PC-3 (cell line): Measurements from ENCODE around the gene MKI67. TPM values are rescaled to one million over a fixed set of nuclear protein-coding genes. Genes with fewer than 3 reads are reported as not detected.

ENCODE experiments used
- ATAC-seq: fragments of 200-7000 bp; cut with Tn5 transposase; 2 replicates; pipeline ENCODE4 v1.9.1; 2020; ENCODE audit warnings: mild to moderate bottlenecking, moderate library complexity
- BruUV-seq: library from RNA; stranded (reverse); fragments of 400-500 nt; replicated peaks from 2 replicates; lab custom pipeline; 2021; lab: Mats Ljungman, UMichigan
- CTCF ChIA-PET: fragments of 300-600 bp; sonication (Branson Sonifier 250); formaldehyde crosslinking; loops from one replicate; lab custom pipeline; 2022; ENCODE audit warnings: antibody characterized with exemption; lab: Charles Lee
- POLR2A ChIA-PET: fragments of 300-600 bp; sonication (Branson Sonifier 250); formaldehyde crosslinking; loops from one replicate; lab custom pipeline; 2022; ENCODE audit warnings: antibody characterized with exemption; ENCODE audit not compliant: unreplicated experiment; lab: Charles Lee
- DNase-seq: peaks from one replicate; pipeline ENCODE4 v3.0.0-alpha.2; 2015
- H2AFZ ChIP-seq: fragments of 300-600 bp; sonication (generic); 2 replicates; pipeline ENCODE4 v1.6.0; 2016; ENCODE audit warnings: antibody characterized with exemption, low read length
- H3F3A ChIP-seq: fragments of 300-600 bp; sonication (generic); one replicate; pipeline ENCODE4 v1.6.0; 2017; ENCODE audit warnings: antibody characterized with exemption, low read length, control low read depth, mild to moderate bottlenecking; ENCODE audit not compliant: unreplicated experiment
- H3K27ac ChIP-seq: fragments of 300-600 bp; sonication (generic); 2 replicates; pipeline ENCODE4 v1.5.1; 2016; ENCODE audit warnings: mild to moderate bottlenecking, low read length
- H3K27me3 ChIP-seq: fragments of 300-600 bp; sonication (generic); 2 replicates; pipeline ENCODE4 v1.6.1; 2016; ENCODE audit warnings: low read length, mixed read lengths
- H3K36me3 ChIP-seq: fragments of 300-600 bp; sonication (generic); 2 replicates; pipeline ENCODE4 v1.6.1; 2016; ENCODE audit warnings: low read depth, mixed run types, low read length, mixed read lengths
- H3K4me1 ChIP-seq: fragments of 300-600 bp; sonication (generic); 2 replicates; pipeline ENCODE4 v1.5.1; 2016; ENCODE audit warnings: low read length; ENCODE audit not compliant: insufficient read depth
- H3K4me2 ChIP-seq: fragments of 300-600 bp; sonication (generic); 2 replicates; pipeline ENCODE4 v1.6.0; 2016; ENCODE audit warnings: low read length
- H3K4me3 ChIP-seq: fragments of 300-600 bp; sonication (generic); 2 replicates; pipeline ENCODE4 v1.5.1; 2016; ENCODE audit warnings: mild to moderate bottlenecking, low read length, mixed read lengths
- H3K79me2 ChIP-seq: fragments of 300-600 bp; sonication (generic); 2 replicates; pipeline ENCODE4 v1.6.1; 2017; ENCODE audit warnings: low read length, mixed read lengths
- H3K9ac ChIP-seq: fragments of 300-600 bp; sonication (generic); 2 replicates; pipeline ENCODE4 v1.6.0; 2016; ENCODE audit warnings: mild to moderate bottlenecking, low read length
- H3K9me2 ChIP-seq: fragments of 300-600 bp; sonication (generic); replicated peaks from 2 replicates; pipeline ENCODE4 v1.6.1; 2016; ENCODE audit warnings: mixed run types, low read length, mixed read lengths
- H3K9me3 ChIP-seq: fragments of 300-600 bp; sonication (generic); 2 replicates; pipeline ENCODE4 v1.6.1; 2016; ENCODE audit warnings: low read length, mixed read lengths
- H4K20me1 ChIP-seq: fragments of 300-600 bp; sonication (generic); 2 replicates; pipeline ENCODE4 v1.6.1; 2016; ENCODE audit warnings: low read length, mixed read lengths
- CTCF ChIP-seq: fragments of 300-600 bp; sonication (generic); conservative IDR thresholded peaks from 2 replicates; pipeline ENCODE4 v1.5.1; 2017; ENCODE audit warnings: antibody characterized with exemption, low read depth, mild to moderate bottlenecking, low read length
- EZH2 ChIP-seq: fragments of 300-600 bp; sonication (generic); IDR thresholded peaks from one replicate; pipeline ENCODE4 v1.6.1; 2017; ENCODE audit warnings: antibody characterized with exemption, mild to moderate bottlenecking, low read length; ENCODE audit not compliant: unreplicated experiment
- EZH2phosphoT487 ChIP-seq: fragments of 300-600 bp; sonication (generic); IDR thresholded peaks from 2 replicates; pipeline ENCODE4 v1.6.1; 2018; ENCODE audit warnings: mild to moderate bottlenecking, antibody characterized with exemption, low read length, borderline replicate concordance
- intact Hi-C: fragments of 100-400 bp; cut with micrococcal nuclease; formaldehyde crosslinking; loops from 2 replicates; pipeline ENCODE4 v1.9.0; 2023
- total RNA-seq: library from RNA; depleted of rRNA; stranded (reverse); fragments of >200 nt; gene quantifications from 2 replicates; pipeline ENCODE4 v1.2.3, GENCODE V29; 2014

MKI67 gene
- total RNA-seq, 1 experiment from 2014 or later: 66.0 TPM

- BruUV-seq: no TSS peak
- POLR2A ChIA-PET: no interaction called here
Observed at GRCh38 chr10:128091636-128092210, 34.5 kb downstream of the MKI67 start.

GRCh38 chr10:128087884-128088709 is 38.1 kb downstream of the MKI67 start:
- Histone ChIP-seq H3K9ac (no peak overlapping the region), H3K79me2 (no peaks in the 10 kb centered on the region), H2AFZ (no peak overlapping the region), H3K9me2 (no peaks in the 10 kb centered on the region), H3K27me3 (no peaks in the 10 kb centered on the region), H4K20me1 (no peaks in the 10 kb centered on the region), H3K36me3 (no peaks in the 10 kb centered on the region), H3K4me2 (no peak overlapping the region), H3F3A (no peaks in the 10 kb centered on the region), H3K27ac (no peak overlapping the region), H3K9me3 (no peaks in the 10 kb centered on the region), H3K4me1 (no peaks in the 10 kb centered on the region), H3K4me3 (no peak overlapping the region)
- intact Hi-C loops: no loop called here
- TF ChIP-seq EZH2phosphoT487 (no peak), CTCF (peak; percentile 40)
- ATAC-seq (peak; percentile 55), DNase-seq (peak; percentile 29)
- BruUV-seq: no TSS peak
- CTCF ChIA-PET: no interaction called here
- POLR2A ChIA-PET: no interaction called here

More at GRCh38 chr10:128091636-128092210, 34.5 kb downstream of the MKI67 start:
- Histone ChIP-seq H3K4me3 (no peak overlapping the region), H3K9ac (no peak overlapping the region), H3K79me2 (no peaks in the 10 kb centered on the region), H3K27me3 (no peaks in the 10 kb centered on the region), H3K27ac (no peak overlapping the region), H3K36me3 (no peaks in the 10 kb centered on the region), H2AFZ (no peak overlapping the region), H3K9me2 (no peaks in the 10 kb centered on the region), H3K4me1 (no peaks in the 10 kb centered on the region), H3F3A (no peaks in the 10 kb centered on the region), H4K20me1 (peaks cover 2% of the 10 kb centered on the region; the same call in 1 of the 2 replicates), H3K9me3 (no peaks in the 10 kb centered on the region), H3K4me2 (no peak overlapping the region)
- no peak for DNase-seq
- intact Hi-C loops: no loop called here
- no peak for TF ChIP-seq CTCF
- TF ChIP-seq EZH2: no peak
- TF ChIP-seq EZH2phosphoT487: no peak
- ATAC-seq: no peak
- CTCF ChIA-PET: no interaction called here
